HepG2 (cell line): ENCODE results near the gene INTS7. TPM values are rescaled to one million over a fixed set of nuclear protein-coding genes. Genes with fewer than 3 reads are reported as not detected.

Source experiments
- HNRNPH1 ChIP-seq: fragments of 200-400 bp; formaldehyde crosslinking; optimal IDR thresholded peaks from 2 replicates; pipeline ENCODE3; 2017; ENCODE audit warnings: mild to moderate bottlenecking, low read depth, low read length
- IKZF4 ChIP-seq: sonication (generic); formaldehyde crosslinking; IDR thresholded peaks from 2 replicates; pipeline ENCODE4 v1.5.1; 2020; ENCODE audit warnings: borderline replicate concordance, mild to moderate bottlenecking, low read depth, missing genetic modification reagents; ENCODE audit errors: not compliant biosample characterization
- KDM5A ChIP-seq: fragments of 200-600 bp; sonication (generic); IDR thresholded peaks from 2 replicates; pipeline ENCODE4 v1.7.0; 2018; ENCODE audit warnings: antibody characterized with exemption, mild to moderate bottlenecking, low read length, borderline replicate concordance
- NFYC ChIP-seq: IDR thresholded peaks from 2 replicates; pipeline ENCODE4 v1.6.1; 2016; ENCODE audit warnings: missing genetic modification reagents, missing compliant biosample characterization
- NONO ChIP-seq, 2 experiments: fragments of 450-650 bp in 1 of 2; sonication (generic) in 1 of 2; formaldehyde crosslinking in 1 of 2; IDR thresholded peaks in 1 of 2; conservative IDR thresholded peaks in 1 of 2; 2 replicates each; pipeline versions ENCODE4 v1.6.1 to v1.8.0; 2017 to 2022; ENCODE audit warnings: mild to moderate bottlenecking in 1 of 2, missing genetic modification reagents in 1 of 2, moderate library complexity in 1 of 2
- PBX3 ChIP-seq: sonication (generic); formaldehyde crosslinking; IDR thresholded peaks from 2 replicates; pipeline ENCODE4 v1.8.1; 2023; ENCODE audit warnings: missing genetic modification reagents, inconsistent platforms, borderline replicate concordance
- SP2 ChIP-seq: sonication (generic); formaldehyde crosslinking; IDR thresholded peaks from 2 replicates; pipeline ENCODE4 v1.5.1; 2020; ENCODE audit warnings: mild to moderate bottlenecking, missing genetic modification reagents
- STAT6 ChIP-seq: sonication (generic); formaldehyde crosslinking; IDR thresholded peaks from 2 replicates; pipeline ENCODE4 v1.4.0; 2020; ENCODE audit warnings: missing genetic modification reagents, mild to moderate bottlenecking, borderline replicate concordance
- TFE3 ChIP-seq: IDR thresholded peaks from 2 replicates; pipeline ENCODE4 v1.6.1; 2016
- ZBTB10 ChIP-seq: sonication (generic); formaldehyde crosslinking; IDR thresholded peaks from 2 replicates; pipeline ENCODE4 v1.4.0; 2020; ENCODE audit warnings: missing genetic modification reagents, borderline replicate concordance
- ZBTB42 ChIP-seq: sonication (generic); formaldehyde crosslinking; IDR thresholded peaks from 2 replicates; pipeline ENCODE4 v1.5.0; 2020; ENCODE audit warnings: mild to moderate bottlenecking, missing genetic modification reagents
- ZC3H13 ChIP-seq: sonication (generic); formaldehyde crosslinking; IDR thresholded peaks from 2 replicates; pipeline ENCODE4 v1.8.1; 2023; ENCODE audit warnings: mild to moderate bottlenecking, missing genetic modification reagents, moderate library complexity
- ZFP37 ChIP-seq: sonication (generic); formaldehyde crosslinking; IDR thresholded peaks from 2 replicates; pipeline ENCODE4 v1.4.0; 2020; ENCODE audit warnings: missing genetic modification reagents, borderline replicate concordance
- ZNF121 ChIP-seq: sonication (generic); formaldehyde crosslinking; IDR thresholded peaks from 2 replicates; pipeline ENCODE4 v1.5.0; 2020; ENCODE audit warnings: mild to moderate bottlenecking, missing genetic modification reagents
- ZNF225 ChIP-seq: sonication (generic); formaldehyde crosslinking; IDR thresholded peaks from 2 replicates; pipeline ENCODE4 v1.4.0; 2020; ENCODE audit warnings: mild to moderate bottlenecking, missing genetic modification reagents
- ZNF329 ChIP-seq: sonication (generic); formaldehyde crosslinking; IDR thresholded peaks from 2 replicates; pipeline ENCODE4 v1.9.0; 2021; ENCODE audit warnings: low read depth, mild to moderate bottlenecking, missing genetic modification reagents
- ZNF563 ChIP-seq: sonication (generic); formaldehyde crosslinking; IDR thresholded peaks from 2 replicates; pipeline ENCODE4 v1.8.0; 2022; ENCODE audit warnings: mild to moderate bottlenecking, moderate library complexity, missing genetic modification reagents
- ZNF766 ChIP-seq: sonication (generic); formaldehyde crosslinking; IDR thresholded peaks from 2 replicates; pipeline ENCODE4 v1.5.0; 2020; ENCODE audit warnings: missing genetic modification reagents, borderline replicate concordance
- polyA plus RNA-seq, 8 experiments: library from polyadenylated mRNA; depleted of rRNA in 3 of 8; stranded (reverse) in 7 of 8; unstranded in 1 of 8; fragments of >200 nt; fragmentation: Illumina TruSeq in 4 of 8; extraction: Trizol in 4 of 8; gene quantifications; 2 replicates each; pipeline versions ENCODE4 v1.2.1 to v1.2.3, GENCODE V29; 2011 to 2016; ENCODE audit warnings: low read depth in 4 of 8, missing spikeins in 1 of 8, mixed read lengths in 1 of 8; ENCODE audit not compliant: insufficient read depth in 1 of 8
- total RNA-seq, 5 experiments: library from RNA; depleted of rRNA; stranded (reverse); fragments of >200 nt; fragmentation: Illumina TruSeq; extraction: Trizol; gene quantifications; 2 replicates each; pipeline ENCODE4 v1.2.3, GENCODE V29; 2016; ENCODE audit warnings: low read depth in 1 of 5

The INTS7 gene
- total and polyA plus RNA-seq, 2 of the 13 experiments (the other 11 are each of a cell fraction or from before 2014, with no cell fraction given): 18.3 to 22.4 TPM

- TF ChIP-seq ZBTB10 (CRISPR knock-in tag) (no peak), ZNF121 (no peak), ZNF329 (CRISPR knock-in tag) (no peak), SP2 (CRISPR knock-in tag) (no peak), STAT6 (no peak), KDM5A (no peak), ZC3H13 (CRISPR knock-in tag) (no peak), ZNF225 (CRISPR knock-in tag) (no peak), ZNF766 (CRISPR knock-in tag) (no peak), IKZF4 (no peak), ZNF563 (CRISPR knock-in tag) (no peak), ZFP37 (no peak), ZBTB42 (CRISPR knock-in tag) (no peak), PBX3 (CRISPR knock-in tag) (no peak), NONO (IDR thresholded peaks at IDR 0.05) (no peak), NONO (CRISPR knock-in tag; conservative IDR thresholded peaks at IDR 0.05) (no peak), NFYC (CRISPR knock-in tag) (no peak), HNRNPH1 (no peak), TFE3 (CRISPR knock-in tag) (peak; percentile 33; the same call in 1 of the 2 replicates)
Measured at GRCh38 chr1:211928993-211929637, 106.2 kb downstream of the INTS7 start (continued).
